HG02759 (cell line): ENCODE measurements around the gene CDK10.

Experiments used
- ATAC-seq: cut with Tn5 transposase; IDR thresholded peaks from one replicate; pipeline ENCODE4 v1.9.1; 2021; ENCODE audit warnings: mild to moderate bottlenecking, moderate library complexity; ENCODE audit not compliant: unreplicated experiment

The CDK10 gene

DNA sequence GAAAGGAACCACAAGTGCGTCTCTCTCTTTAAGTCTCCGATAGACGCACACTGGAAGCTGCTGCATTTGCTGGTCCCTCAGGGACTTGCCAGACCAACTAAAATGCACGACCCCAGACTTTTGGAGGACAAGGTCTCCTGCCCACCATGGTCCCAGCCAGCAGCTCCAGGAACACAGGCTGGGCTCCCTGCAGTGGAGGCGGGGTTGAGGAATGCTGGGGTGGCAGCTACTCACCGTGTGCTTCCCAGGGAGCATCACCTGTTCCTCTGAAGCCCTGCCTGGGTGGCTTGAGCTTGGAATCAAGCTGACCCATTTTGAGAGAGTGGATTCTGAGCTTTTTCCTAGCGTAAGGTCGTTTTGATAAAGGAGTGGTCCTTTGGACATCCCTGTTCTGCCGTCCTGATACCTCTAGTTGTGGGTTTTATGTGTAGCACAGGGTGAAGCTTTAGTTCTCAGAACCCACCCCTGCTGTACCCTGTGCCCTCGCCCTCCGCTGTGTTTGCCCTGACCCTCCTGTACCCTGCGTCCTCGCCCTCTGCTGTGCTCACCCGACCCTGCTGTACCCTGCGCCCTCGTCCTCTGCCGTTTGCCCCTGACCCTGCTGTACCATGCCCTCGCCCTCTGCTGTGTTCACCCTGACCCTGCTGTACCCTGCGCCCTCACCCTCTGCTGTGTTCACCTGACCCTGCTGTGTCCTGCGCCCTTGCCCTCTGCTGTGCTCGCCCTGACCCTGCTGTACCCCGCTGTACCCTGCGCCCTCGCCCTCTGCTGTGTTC lies 45.8 kb downstream of the CDK10 start:
- ATAC-seq = no peak

DNA sequence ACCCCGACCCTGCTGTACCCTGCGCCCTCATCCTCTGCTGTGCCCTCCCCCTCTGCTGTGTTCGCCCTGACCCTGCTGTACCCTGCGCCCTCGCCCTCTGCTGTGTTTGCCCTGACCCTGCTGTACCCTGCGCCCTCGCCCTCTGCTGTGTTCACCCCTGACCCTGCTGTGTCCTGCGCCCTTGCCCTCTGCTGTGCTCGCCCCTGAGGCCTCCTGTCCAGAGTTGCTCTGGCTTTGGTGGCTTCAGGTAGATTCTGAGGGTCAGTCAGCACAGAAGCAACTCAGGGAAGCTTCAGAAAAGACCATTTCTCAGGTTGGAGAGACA lies 46.4 kb downstream of the CDK10 start:
- ATAC-seq = no peak

DNA sequence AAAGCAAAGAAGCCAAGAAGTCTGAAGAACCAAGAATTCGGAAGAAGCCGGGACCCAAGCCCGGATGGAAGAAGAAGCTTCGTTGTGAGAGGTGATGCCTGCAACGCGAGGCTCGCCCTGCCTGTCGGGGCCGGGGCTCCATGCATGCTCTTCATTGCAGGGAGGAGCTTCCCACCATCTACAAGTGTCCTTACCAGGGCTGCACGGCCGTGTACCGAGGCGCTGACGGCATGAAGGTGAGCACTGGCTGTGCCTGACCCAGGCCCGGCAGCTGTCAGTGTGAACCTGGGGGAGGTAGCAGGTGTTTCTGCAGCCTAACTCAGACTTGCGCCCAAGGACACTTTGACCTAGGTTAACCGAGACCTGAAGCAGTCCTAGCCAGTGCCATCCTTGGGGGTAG lies 46.8 kb downstream of the CDK10 start:
- ATAC-seq = no peak

DNA sequence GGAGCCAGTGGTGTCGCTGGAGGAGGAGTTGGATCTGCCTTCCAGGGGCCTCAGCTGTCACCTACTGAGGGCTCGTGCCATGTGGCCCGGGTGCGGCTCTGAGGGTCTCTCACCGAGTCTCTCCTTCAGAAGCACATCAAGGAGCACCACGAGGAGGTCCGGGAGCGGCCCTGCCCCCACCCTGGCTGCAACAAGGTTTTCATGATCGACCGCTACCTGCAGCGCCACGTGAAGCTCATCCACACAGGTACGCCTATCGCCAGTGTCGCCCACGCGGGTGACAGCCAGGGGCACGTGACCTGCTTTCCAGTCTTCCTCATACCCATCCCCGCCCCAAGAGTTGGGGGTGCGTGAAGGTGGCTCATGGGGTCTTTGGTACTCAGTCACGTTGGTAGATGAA lies 47.3 kb downstream of the CDK10 start:
- ATAC-seq = no peak

DNA sequence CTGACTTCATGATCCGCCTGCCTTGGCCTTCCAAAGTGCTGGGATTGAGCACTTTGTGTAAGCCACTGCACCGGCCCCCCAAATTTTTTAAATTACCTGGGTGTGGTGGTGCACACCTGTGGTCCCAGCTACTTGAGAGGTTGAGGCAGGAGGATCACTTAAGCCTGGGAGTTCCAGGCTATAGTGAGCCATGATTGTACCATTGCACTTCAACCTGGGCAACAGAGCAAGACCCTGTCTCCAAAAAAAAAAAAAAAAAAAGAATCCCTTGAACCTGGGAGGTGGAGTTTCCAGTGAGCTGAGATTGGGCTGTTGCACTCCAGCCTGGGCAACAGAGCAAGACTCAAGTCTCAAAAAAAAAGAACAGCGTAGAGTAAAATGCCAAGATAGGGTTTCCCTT lies 50.1 kb downstream of the CDK10 start:
- ATAC-seq = no peak

DNA sequence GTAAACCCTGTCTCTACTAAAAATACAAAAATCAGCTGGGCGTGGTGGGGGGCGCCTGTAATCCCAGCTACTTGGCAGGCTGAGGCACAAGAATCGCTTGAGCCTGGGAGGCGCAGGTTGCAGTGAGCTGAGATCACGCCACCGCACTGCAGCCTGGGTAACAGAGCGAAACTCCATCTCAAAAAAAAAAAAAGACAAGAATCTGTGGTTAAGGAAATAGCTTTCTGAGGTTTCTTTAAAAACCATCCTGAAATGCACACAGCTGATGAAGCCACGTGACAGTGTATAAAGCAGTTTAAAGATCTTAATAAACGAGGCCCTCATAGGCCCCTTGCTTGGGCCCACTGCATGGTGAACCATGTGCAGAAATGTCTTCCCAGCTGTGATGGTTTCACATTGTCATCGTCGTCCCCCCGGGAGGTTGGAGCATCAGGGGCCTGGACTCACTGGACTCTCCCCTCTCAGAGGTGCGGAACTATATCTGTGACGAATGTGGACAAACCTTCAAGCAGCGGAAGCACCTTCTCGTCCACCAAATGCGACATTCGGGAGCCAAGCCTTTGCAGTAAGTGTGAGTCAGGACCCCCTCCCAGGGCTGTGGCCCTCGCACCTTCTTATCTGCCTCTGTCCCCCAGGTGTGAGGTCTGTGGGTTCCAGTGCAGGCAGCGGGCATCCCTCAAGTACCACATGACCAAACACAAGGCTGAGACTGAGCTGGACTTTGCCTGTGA lies 51.0 kb downstream of the CDK10 start:
- ATAC-seq = no peak

DNA sequence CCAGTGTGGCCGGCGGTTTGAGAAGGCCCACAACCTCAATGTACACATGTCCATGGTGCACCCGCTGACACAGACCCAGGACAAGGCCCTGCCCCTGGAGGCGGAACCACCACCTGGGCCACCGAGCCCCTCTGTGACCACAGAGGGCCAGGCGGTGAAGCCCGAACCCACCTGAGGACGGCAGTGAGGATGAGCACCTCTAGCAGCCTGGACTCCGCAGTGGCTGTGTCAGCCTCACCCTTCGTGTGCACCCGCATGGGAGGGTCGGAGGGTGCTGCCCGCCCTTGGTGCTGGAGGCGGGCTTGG lies 51.5 kb downstream of the CDK10 start:
- no peak for ATAC-seq

DNA sequence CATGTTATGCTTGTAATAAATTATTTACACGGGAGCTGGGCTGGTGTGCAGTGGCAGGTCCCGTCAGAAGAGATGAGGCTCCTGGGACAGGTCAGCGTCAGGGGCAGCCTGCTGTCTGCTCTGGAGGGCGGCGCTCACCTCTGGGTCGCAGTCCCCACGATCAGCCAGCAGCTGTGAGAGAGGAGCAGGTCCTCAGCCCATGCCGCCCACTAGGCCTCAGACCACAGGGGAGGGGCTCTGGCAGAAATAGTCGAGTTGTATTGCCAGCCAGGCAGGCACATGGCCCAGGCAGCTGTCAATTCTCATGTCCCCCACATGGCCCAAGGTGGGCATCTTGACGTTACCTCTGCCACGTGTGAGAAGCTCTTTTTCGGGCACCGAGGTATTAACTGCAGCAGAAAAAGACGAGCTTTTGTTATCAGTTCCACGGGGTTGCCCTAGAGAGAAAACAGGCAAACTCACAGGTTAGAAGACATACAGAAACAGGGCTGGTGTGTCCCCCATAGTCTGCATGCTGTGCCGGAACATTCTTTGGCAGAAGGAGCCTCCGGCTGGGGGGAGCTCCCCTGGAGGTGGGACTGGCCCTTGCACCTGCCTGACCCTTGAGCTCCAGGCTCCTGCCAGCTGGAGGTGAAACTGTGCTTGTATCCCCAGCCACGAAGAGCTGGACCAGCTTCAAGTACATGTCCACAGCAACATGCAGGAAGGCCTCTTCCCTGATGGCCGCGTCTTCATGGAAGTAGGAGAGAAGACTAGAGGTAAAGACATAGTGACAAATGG lies 52.2 kb downstream of the CDK10 start:
- no peak for ATAC-seq

DNA sequence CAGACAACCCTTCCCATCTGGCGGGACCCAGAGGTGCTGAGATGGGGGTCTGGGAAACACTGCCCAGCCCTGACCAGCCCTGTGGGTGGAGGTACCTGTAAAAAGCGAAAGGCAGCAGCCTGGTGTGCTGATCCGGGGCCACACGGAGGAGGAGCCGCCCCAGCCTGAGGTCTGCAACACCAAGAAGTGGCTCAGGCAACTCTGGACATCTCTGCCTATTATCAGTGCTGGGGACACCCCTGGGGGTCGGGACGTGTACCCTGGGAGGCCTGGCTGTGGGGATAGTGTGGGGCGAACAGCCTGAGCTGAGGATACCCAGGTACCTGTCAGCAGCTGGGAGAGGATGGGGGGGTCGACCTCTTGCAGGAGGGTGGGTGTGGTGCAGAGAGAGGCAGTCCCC lies 52.9 kb downstream of the CDK10 start:
- no peak for ATAC-seq

DNA sequence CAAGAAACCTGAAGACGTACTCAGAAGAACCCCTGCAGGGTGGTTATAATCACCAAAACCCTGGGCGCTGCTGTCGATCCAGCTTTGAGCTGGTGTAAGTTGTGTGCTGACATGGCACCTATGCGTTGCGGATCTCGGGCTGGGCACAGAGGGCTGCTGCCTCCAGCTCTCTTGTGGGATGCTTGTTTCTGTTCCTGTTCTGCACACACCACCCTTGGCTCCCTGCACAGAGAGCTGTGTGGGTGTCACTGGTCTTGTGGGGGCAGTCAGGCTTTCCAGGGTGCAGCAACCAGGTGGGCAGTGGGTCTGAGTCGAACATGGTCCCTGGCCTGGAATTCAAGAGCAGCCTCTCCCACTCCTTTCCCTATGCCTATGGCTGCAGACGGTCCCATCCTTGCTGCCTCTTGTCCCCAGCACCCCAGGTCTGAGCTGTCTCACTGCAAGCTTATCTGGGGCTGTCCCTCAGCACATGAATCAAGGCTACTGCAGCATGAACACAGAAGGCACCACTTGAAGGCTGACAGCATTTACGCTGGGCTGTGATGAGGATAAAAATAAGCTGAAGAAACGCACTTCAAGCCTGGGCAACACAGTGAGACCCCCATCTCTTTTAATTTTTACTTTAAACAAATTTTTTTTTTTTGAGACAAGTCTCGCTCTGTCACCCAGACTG lies 55.0 kb downstream of the CDK10 start:
- no peak for ATAC-seq

DNA sequence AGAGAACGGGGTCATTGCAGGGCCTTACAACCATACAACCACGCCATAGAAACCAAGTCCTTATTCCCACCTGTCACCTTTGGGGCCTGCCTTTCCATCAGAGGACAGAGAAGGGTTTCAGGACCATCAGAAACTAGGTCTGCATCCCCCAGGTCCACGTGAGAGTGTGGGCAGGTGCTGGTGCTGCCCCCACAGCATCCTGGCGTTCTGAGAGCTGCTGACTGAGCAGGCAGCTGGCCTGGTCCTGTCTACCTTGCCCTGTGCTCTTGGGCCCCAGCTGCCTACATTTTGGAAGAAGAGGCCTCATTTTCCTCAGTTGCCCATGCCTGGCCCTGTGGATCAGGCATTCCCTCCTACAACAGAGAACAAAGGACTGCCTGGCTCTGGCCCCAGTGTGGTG lies 56.5 kb downstream of the CDK10 start:
- no peak for ATAC-seq

DNA sequence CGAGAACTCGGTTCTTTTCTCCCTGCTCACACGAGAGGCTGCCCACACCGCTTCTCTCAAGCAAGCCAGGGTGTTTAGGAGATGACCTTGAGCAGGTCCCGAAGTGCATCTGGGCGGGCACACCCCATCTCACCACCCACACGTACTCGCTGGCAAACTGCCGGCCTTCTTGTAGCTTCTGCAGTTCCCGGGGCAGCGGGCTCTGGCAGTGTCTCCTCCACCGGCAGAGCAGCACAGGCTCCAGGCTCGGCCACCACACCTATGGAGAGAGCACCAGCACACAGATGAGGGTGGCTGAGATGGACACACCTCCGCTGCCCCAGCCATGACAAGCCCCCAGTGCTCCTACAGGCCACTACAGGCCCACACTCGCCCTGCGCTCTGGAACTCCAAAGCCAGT lies 58.3 kb downstream of the CDK10 start:
- ATAC-seq = no peak
